ENCODE results near the gene C6orf62.
A peak's percentile ranks its signal among the peaks of the same experiment; 100 is the strongest.

DNA sequence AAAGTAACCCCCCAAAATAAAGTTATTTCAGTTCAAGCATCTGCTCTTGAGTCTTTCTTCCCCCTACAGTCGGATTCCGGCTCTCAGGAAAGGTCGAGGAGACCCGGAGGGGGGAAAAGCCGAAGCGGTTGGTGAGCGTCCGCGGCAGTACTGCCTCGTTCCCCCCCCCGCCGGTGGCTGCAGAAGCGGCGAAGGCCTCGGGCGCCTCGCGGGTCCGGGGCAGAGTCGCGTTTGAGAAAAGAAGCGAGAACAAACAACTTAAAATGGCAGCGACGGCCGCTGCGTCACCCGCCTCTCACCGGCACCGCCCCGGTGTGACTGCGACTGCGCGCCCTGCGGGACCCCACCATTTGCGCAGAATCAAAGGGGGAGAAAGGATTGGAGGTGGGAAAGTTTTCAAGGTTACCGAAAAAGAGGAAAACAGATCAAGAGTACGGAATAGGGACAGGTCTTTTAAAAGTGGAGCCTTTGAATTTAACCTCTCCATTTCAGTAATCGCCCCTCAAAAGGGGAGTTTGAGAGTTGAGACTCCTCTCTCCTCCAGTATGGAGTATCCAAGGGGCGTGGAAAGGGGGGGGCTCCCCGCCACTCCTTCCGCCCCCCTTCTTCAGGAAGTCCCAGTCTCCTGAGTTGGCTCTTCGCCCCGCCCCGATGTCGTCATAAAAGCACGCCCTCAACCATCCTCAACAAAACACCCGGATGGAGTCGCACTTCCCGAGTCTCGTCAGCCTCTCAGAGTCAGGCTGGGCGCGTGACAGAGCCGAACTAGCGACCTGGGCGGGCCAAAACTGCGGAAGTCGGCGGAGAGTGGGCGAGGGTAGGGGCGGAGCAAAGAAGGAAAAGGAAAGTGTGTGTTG is 1.9 kb upstream of the C6orf62 start:
- TF ChIP-seq CTCF (conservative IDR thresholded peaks at IDR 0.05; ENCODE audit: low read depth, low read length) (no peak), POLR2A (IDR thresholded peaks at IDR 0.05; ENCODE audit: low read depth, low read length) (peak; percentile 99), BHLHE40 (IDR thresholded peaks at IDR 0.05; ENCODE audit: low read depth, low read length) (peak; percentile 99), CHD1 (IDR thresholded peaks at IDR 0.05; ENCODE audit: low read depth, low read length) (peak; percentile 98), MAFK (IDR thresholded peaks at IDR 0.05; ENCODE audit: low read depth, low read length) (0 out of 2 replicates have a peak, but pooled peaks have one; percentile 1), SMC3 (IDR thresholded peaks at IDR 0.05; ENCODE audit: low read depth, low read length) (no peak), MAZ (IDR thresholded peaks at IDR 0.05; ENCODE audit: borderline replicate concordance, low read depth, low read length) (peak; percentile 98), RAD21 (IDR thresholded peaks at IDR 0.05; ENCODE audit: low read length) (no peak)
- TF ChIP-seq, protein P1, sequence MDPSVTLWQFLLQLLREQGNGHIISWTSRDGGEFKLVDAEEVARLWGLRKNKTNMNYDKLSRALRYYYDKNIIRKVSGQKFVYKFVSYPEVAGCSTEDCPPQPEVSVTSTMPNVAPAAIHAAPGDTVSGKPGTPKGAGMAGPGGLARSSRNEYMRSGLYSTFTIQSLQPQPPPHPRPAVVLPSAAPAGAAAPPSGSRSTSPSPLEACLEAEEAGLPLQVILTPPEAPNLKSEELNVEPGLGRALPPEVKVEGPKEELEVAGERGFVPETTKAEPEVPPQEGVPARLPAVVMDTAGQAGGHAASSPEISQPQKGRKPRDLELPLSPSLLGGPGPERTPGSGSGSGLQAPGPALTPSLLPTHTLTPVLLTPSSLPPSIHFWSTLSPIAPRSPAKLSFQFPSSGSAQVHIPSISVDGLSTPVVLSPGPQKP (IDR thresholded peaks at IDR 0.05; ENCODE audit: borderline replicate concordance, low read depth, low read length), result no peak

Measured in IMR-90 (cell line).